ENCODE data around the gene OSM. TPM values are rescaled to one million over a fixed set of nuclear protein-coding genes. Genes with fewer than 3 reads are reported as not detected.

OSM gene
- total RNA-seq, 1 donor from 2014 or later = 1.7 TPM

DNA sequence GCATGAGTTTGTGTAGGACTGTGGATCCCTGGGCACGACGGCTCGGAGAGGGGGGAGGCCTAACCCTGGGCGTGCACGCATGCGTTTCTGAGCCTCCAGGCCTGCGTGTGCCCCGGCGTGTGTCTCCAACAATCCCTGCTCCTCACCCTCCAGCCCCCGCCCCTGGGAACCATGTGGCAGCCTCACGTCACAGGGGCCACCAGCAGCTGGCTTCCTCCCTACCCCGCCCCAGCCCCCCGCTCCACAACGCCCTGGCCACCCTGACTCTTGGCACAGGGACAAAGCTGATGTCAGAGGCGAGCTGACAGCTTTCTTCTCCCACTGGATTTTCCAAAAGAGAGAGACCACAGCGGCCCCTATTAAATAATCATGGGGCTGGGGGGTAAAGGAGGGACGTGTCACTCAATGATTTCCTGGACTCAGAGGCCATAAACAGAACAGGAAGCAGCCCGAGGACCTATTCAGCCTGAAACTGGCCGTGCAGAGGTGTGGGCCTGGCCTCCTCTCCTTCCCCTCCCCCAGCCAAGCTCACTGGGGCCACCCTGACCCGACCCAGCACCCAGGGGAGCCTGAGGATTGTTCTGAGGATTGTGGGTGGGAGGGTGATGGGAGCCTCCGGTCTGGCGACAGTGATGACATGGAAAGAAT is 13.3 kb downstream of the OSM start:
- POLR2A ChIA-PET = no interaction called here
- ATAC-seq (ENCODE audit: low read depth) (no peak), DNase-seq (no peak)
- Mint-ChIP-seq H3K27ac (no peak overlapping the region), H3K9me3 (no peaks in the 10 kb centered on the region), H3K4me3 (no peak overlapping the region), H3K36me3 (ENCODE audit: low read depth) (no peaks in the 10 kb centered on the region), H3K27me3 (peaks cover 17% of the 10 kb centered on the region), H3K4me1 (peaks cover 5% of the 10 kb centered on the region)
- CTCF ChIA-PET = no interaction called here
- intact Hi-C loops (cut with micrococcal nuclease) = no loop called here
- TF ChIP-seq, protein P1, sequence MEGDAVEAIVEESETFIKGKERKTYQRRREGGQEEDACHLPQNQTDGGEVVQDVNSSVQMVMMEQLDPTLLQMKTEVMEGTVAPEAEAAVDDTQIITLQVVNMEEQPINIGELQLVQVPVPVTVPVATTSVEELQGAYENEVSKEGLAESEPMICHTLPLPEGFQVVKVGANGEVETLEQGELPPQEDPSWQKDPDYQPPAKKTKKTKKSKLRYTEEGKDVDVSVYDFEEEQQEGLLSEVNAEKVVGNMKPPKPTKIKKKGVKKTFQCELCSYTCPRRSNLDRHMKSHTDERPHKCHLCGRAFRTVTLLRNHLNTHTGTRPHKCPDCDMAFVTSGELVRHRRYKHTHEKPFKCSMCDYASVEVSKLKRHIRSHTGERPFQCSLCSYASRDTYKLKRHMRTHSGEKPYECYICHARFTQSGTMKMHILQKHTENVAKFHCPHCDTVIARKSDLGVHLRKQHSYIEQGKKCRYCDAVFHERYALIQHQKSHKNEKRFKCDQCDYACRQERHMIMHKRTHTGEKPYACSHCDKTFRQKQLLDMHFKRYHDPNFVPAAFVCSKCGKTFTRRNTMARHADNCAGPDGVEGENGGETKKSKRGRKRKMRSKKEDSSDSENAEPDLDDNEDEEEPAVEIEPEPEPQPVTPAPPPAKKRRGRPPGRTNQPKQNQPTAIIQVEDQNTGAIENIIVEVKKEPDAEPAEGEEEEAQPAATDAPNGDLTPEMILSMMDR (IDR thresholded peaks at IDR 0.05) = no peak

DNA sequence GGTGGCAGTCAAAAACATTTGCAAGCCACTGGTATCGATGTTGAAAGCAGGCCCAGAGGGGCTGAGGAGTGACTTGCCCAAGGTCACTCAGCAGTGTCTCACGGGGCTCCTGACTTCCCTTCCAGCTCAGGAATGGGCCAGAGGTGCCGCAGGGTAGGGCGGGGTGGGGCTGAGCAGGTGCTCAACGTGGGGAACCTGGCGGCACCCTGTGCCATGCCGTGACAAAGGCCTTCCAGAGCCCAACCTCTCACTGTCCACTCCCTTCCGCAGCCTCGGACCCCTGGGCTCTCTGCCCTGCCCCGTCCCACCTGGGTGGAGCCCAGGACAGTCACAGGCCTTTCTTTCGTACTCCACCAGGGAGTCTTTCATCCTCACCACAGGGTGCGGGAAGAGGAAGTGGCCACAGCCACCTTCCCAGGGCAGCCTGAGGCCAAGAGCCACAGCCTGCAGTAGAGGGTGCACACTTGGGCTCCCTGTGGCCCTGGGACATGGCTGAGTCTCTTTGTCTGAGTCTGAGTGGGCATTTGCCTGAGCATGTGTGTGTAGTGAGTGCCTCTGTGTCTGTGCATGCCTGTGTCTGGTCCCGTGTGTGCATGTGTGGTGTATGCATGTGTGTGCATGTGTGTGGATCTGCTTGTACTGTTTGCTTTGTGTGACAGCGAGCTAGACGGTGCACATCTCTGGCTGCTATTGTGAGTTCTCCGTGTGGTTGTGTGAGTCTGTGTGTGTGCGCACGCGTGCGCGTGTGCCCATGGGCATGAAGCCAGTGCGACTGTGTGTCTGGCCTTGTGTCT is 14.0 kb downstream of the OSM start:
- POLR2A ChIA-PET = no interaction called here
- Mint-ChIP-seq H3K9me3 (no peaks in the 10 kb centered on the region), H3K36me3 (ENCODE audit: low read depth) (no peaks in the 10 kb centered on the region), H3K4me3 (no peak overlapping the region), H3K27me3 (peaks cover 24% of the 10 kb centered on the region), H3K27ac (no peak overlapping the region), H3K4me1 (peaks cover 8% of the 10 kb centered on the region)
- TF ChIP-seq, protein P1 (IDR thresholded peaks at IDR 0.05) = no peak
- CTCF ChIA-PET = no interaction called here
- ATAC-seq (ENCODE audit: low read depth) = no peak
- intact Hi-C loops (cut with micrococcal nuclease) = no loop called here
- DNase-seq = no peak

DNA sequence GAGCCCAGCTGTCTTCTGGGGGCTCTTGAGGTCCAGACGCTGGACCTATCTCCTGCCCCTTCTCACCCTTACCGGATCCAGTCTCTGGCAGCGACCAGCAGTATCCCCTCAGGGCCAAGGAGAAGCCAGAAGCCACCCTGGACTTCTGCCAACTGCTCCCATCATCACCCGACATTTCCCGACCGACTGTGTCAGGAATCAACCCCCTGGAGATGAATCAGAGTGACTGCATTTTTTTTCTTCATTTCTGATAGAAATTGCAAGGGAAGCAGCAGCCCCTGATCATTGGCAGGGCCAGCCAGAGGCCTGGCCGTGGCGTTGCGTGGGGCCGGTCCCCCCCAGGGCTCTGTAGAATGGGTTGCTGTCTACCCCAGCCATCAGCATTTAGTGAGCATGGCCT is 14.9 kb downstream of the OSM start:
- CTCF ChIA-PET = no interaction called here
- H3K27me3 Mint-ChIP-seq = peaks cover 21% of the 10 kb centered on the region
- ATAC-seq (ENCODE audit: low read depth) (no peak), DNase-seq (no peak)
- no peak overlapping the region for H3K27ac Mint-ChIP-seq
- H3K9me3 Mint-ChIP-seq = no peaks in the 10 kb centered on the region
- intact Hi-C loops (cut with micrococcal nuclease) = no loop called here
- no peaks in the 10 kb centered on the region for H3K36me3 Mint-ChIP-seq (ENCODE audit: low read depth)
- POLR2A ChIA-PET = no interaction called here
- H3K4me1 Mint-ChIP-seq = peaks cover 8% of the 10 kb centered on the region
- no peak overlapping the region for H3K4me3 Mint-ChIP-seq
- TF ChIP-seq, protein P1 (IDR thresholded peaks at IDR 0.05) = no peak

DNA sequence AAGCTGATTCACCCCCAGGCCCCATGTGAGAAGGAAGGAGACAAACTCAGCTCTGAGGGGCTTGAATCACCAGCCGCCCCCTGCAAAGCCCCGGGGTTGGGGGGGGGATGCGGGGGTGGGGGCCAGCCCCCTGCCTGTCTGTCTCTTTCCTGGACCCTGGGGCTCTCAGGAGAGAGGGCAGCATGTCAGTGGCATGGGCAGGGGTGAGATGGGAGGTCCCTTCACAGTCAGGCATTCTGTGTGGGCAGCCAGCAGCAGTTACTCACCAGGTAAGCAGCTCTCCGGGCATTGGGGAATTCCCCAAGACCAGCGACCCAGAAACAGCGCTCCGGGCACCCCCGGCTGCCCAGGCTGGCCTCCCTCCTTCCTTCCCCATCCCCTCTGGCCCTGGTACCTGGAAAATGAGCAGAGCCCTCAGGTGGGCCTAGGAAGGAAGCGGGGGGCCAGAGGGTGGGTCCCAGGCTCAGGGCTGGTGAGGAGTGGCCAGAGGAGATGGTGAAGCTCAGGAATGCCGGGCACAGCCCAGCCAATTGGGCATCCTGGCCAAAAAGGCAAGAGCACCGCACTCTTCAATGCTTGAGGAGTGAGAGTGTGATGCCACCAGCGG is 15.9 kb downstream of the OSM start:
- intact Hi-C loops (cut with micrococcal nuclease) = no loop called here
- H3K9me3 Mint-ChIP-seq = no peaks in the 10 kb centered on the region

More for the DNA sequence above, 15.9 kb downstream of the OSM start:
- Mint-ChIP-seq H3K4me1 (peaks cover 12% of the 10 kb centered on the region), H3K27ac (no peak overlapping the region), H3K27me3 (peaks cover 25% of the 10 kb centered on the region), H3K4me3 (no peak overlapping the region), H3K36me3 (ENCODE audit: low read depth) (no peaks in the 10 kb centered on the region)
- no peak for ATAC-seq (ENCODE audit: low read depth)
- no peak for DNase-seq
- TF ChIP-seq, protein P1 (IDR thresholded peaks at IDR 0.05) = no peak
- ChIA-PET CTCF (interaction anchor here (1.0 kb wide), 1 partner anchor 37 kb away, joined by 3 read pairs; no protein-coding TSS in a partner anchor), POLR2A (interaction anchor here (0.6 kb wide), 1 partner anchor 163 kb away, joined by 4 read pairs; no protein-coding TSS in a partner anchor)
